ENCODE results near the gene DNAAF1.
A peak's percentile ranks its signal among the peaks of the same experiment; 100 is the strongest.
"Not testable (repeated sequence)": the region's sequence is repeated elsewhere in the genome, so short reads cannot be mapped to it uniquely, and the experiment has no call there.

The DNAAF1 gene

GRCh38 chr16:84214451-84215066, 69.5 kb downstream of the DNAAF1 start:
- DNase-seq = peak; percentile 12

GRCh38 chr16:84215531-84215930, 70.4 kb downstream of the DNAAF1 start:
- no peak for DNase-seq

DNA sequence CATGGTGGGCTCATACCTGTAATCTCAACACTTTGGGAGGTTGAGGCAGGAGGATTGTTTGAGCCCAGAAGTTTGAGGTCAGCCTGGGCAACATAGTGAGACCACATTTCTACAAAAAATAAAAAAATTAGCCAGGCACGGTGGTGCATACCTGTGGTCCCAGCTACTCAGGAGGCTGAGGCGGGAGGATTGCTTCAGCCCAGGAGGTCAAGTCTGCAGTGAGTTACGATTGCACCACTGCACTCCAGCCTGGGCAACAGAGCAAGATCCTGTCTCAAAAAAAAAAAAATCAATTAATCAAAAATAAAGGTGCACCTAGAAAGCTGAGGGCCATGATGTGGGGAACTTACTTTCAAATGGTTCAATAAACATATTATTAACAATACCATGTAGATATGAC, 71.0 kb downstream of the DNAAF1 start:
- not testable (repeated sequence) for DNase-seq

DNA sequence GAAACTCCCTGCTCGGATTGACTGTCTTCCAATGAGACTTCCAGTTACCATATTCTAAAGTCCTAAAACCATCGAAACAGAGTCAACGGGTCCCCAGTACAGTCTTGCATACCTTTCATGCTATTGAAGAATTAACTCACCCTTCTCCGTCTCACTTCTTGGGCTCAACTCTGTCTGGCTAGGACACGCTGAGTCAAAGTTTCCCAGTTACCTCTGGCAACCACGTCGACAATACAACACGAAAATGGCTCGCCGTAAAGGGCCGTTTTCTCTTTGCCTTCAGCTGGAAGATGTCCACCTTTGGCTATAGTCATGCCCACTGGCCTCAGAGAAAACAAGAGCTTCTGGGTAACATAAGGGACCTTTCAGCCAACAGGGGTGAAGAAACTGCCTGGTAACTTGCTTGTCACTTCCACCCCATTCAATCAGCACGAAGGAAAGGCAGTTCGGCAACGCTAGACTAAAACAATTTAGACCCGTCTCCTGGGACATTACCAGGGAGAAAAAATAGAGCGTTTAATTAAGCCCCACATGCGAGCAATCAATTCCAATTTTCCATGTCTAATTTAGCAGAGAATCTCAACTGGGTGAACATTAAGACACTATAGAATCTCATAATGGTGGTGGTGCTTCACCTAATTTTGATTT, 73.2 kb downstream of the DNAAF1 start:
- DNase-seq = no peak

DNA sequence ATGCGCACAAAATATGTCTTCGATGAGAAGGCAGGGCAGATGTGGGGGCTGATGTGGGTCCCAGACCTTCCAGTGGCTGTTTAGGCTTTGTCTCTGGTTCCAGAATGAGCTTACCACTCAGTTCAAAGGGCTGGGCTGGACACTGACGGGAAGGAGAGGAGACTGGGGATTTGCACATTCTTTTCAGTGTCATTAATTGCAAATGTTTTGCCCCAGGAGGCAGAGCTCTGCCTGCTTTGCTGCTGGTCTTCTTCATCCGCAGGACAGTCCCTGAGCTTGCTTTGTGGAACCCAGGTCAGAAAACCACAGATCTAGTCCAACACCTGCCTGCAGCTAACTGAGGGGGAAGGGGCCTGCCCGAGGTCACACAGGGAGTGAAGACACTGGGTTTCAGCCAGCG, 73.8 kb downstream of the DNAAF1 start:
- no peak for DNase-seq

- DNase-seq = no peak
Measured at GRCh38 chr16:84220851-84221250, 75.7 kb downstream of the DNAAF1 start.

DNA sequence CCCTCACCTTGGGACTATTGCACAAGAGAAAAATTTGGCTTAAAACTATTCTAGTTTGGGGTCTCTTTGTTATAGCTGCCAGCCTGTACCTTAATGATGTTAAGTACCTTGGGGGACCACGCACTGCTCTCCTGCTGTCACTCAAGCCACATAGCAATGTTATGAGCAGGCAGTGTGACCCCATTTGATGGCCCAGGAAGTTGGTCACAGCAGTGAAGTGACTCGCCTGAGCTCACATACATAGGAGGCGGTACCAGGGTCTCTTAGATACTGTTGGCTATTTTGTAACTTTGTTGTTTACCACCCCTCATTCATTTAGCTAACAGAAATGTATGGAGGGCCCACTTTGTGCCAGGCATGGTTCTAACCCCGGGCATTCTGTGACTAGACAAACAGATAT, 78.3 kb downstream of the DNAAF1 start:
- DNase-seq = no peak

DNA sequence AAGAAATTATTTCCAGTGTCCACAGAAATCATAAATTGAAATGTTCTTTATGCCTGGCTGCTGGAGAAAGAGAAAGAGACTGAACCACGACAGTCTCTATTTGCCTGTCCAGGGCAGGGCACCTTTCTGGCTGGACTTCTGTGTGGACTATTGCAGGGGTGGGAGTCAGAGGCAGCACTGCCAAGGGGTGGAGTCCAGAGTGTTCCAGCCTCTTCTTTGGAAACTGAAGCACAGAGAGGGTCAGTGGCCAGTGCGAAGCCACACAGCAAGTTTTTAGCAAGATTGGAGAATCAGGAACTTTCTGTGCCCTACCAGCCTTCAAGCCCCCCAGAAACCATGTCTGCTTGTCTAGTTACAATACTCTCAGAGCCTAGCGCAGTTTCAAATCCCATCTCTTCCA, 79.4 kb downstream of the DNAAF1 start:
- DNase-seq = no peak

DNA sequence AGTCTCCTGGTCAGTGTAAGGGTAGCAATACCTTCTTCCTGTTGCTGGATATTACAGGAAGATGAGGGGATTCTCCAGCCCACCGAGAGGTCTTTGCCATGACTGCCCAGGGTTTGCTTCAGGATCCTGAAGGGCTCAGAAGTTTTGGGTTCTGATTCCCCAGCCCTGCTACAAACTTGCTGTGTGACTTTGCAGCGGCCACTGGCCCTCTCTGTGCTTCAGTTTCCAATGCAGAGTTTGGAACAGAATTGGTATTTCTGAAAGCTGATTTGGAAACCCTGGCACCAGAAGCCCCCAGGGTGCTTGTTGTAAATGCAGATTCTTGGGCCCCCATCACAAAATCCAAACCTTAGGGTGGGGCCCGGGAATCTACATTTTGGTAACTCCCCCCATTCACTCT, 80.0 kb downstream of the DNAAF1 start:
- DNase-seq = no peak

DNA sequence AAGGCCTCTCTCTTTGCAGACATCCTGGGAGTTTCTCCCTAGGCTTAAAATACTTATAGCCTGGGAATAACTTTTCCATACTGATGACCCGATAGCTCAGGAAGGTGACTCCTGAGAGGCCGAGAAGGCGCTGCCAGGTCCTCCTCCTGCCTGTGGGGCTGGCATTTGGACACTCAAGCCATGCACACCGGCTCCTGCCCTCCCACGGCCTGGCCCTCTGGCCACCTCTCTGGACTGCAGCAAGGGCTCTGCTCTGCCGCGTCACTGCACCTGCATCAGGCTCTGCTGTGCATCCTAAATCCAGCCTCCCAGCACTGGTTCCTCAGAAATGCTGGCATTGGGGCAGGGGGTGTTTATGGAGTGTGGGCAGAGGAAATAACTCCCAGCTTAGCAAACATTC, 80.5 kb downstream of the DNAAF1 start:
- no peak for DNase-seq

DNA sequence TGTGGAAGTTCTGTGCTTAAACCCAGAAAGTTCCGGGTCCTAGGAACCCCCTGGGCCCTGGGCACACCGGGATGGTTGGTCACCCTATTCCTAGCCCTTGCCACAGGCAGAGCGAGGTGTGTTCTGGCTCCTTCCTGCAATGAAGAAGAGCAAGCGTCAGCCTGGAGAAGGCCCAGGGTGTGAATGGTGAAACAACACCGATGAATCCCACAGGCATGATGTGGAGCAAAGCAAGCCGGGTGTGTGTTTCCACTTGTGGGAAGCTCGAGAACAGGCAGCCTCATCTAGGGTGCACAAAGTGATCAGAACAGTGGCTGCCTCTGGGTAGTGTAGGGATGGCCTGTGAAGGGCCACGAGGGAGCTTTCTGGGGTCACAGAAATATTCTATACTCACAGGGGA, 80.9 kb downstream of the DNAAF1 start:
- no peak for DNase-seq

Data from suppressor macrophage treated with lipopolysaccharide for 4 hours (primary cell).